HT-29 (cell line): ENCODE measurements around the gene HCLS1. TPM values are rescaled to one million over a fixed set of nuclear protein-coding genes. Genes with fewer than 3 reads are reported as not detected.
"Not testable (repeated sequence)": the region's sequence is repeated elsewhere in the genome, so short reads cannot be mapped to it uniquely, and the experiment has no call there.

Source experiments
- DNase-seq: peaks from one replicate; pipeline ENCODE4 v3.0.0-alpha.2; 2015; ENCODE audit warnings: low spot score
- small RNA-seq: library from RNA; depleted of rRNA; stranded (forward); fragments of <200 nt; gene quantifications from one replicate; pipeline ENCODE3, GENCODE V24; 2014
- total RNA-seq: library from RNA; depleted of rRNA; stranded (reverse); fragments of >200 nt; shearing (Covaris generic); gene quantifications from 2 replicates; pipeline ENCODE4 v1.2.3, GENCODE V29; 2014; rRNA removed

HCLS1 gene
- total RNA-seq, 1 experiment from 2014 or later, result 0.18 TPM

- no peak for DNase-seq
Observed at GRCh38 chr3:121598564-121598963, 62.1 kb downstream of the HCLS1 start.

- no peak for DNase-seq
Observed at GRCh38 chr3:121595765-121596406, 64.8 kb downstream of the HCLS1 start.

- no peak for DNase-seq
Observed at GRCh38 chr3:121594850-121595249, 65.9 kb downstream of the HCLS1 start.

DNA sequence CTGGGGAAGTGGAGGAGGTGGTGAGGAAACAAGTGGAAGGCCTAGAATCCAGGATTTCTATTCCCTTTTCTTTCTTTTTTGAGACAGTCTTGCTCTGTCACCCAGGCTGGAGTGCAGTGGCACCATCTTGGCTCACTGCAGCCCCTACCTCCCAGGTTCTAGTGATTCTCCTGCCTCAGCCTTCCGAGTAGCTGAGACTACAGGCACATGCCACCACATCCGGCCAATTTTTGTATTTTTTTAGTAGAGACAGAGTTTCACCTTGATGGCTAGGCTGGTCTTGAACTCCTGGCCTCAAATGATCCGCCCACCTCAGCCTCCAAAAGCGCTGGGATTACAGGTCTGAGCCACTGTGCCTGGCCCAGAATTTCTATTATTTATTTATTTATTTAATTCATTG lies 66.9 kb downstream of the HCLS1 start:
- not testable (repeated sequence) for DNase-seq

GRCh38 chr3:121592856-121593702 lies 67.6 kb downstream of the HCLS1 start, which contains the start of gene FBXO40:
TSS of gene FBXO40 (plus strand) at chr3:121593379. CDS start at chr3:121620576, 27,197 bp downstream.
- DNase-seq, result no peak

- DNase-seq, result no peak
Observed at GRCh38 chr3:121584418-121584817, 76.3 kb downstream of the HCLS1 start.

DNA sequence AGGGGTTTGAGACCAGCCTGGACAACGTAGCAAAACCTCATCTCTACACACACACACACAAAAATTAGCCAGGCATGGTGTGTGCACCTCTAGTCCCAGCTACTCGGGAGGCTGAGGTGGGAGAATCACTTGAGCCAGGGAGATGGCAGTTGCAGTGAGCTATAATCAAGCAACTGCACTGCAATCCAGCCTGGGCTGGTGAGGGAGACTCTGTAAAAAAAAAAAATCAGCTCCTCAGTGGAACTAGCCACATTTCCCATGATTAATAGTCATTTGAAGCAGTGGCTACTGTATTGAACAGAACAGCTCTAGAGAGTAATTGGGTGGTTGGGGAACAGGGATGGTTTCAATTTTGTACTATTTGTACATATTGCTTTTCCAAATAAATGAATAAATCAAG lies 79.0 kb downstream of the HCLS1 start:
- DNase-seq, result no peak

Small RNA genes lying within 50 kb of the gene (small RNA-seq; reads per million reads assigned to genes)
- not detected for gene RNU4-62P

Other genes with a start within 250 kb of the HCLS1 start
- 8.7 and 12.4 TPM in 2 replicates for gene POLQ, start 114.9 kb downstream of the HCLS1 start, total RNA-seq
- gene ARGFX, start 93.0 kb downstream of the HCLS1 start, total RNA-seq, result not detected in 2 replicates
- not detected in 2 replicates for gene FBXO40, start 67.5 kb downstream of the HCLS1 start, total RNA-seq
- 20.0 and 31.8 TPM in 2 replicates for gene GOLGB1, start 88.8 kb upstream of the HCLS1 start, total RNA-seq
- gene IQCB1, start 174.2 kb upstream of the HCLS1 start, total RNA-seq, result 15.0 and 17.0 TPM in 2 replicates
- 0.86 and 1.3 TPM in 2 replicates for gene EAF2, start 174.3 kb upstream of the HCLS1 start, total RNA-seq
- 0.28 and 2.3 TPM in 2 replicates for gene SLC15A2, start 233.5 kb upstream of the HCLS1 start, total RNA-seq